A673 (cell line): Measurements from ENCODE around the gene EBLN1. TPM values are rescaled to one million over a fixed set of nuclear protein-coding genes. Genes with fewer than 3 reads are reported as not detected.

Experiments
- BruUV-seq: library from RNA; stranded (reverse); fragments of 400-500 nt; replicated peaks from 2 replicates; lab custom pipeline; 2021; lab: Mats Ljungman, UMichigan
- CTCF ChIA-PET: fragments of 300-600 bp; sonication (Branson Sonifier 250); formaldehyde crosslinking; loops from one replicate; lab custom pipeline; 2022; ENCODE audit warnings: antibody characterized with exemption; lab: Charles Lee
- POLR2A ChIA-PET: fragments of 300-600 bp; sonication (Branson Sonifier 250); formaldehyde crosslinking; loops from one replicate; lab custom pipeline; 2022; ENCODE audit warnings: antibody characterized with exemption; ENCODE audit not compliant: low non-redundant PET; lab: Charles Lee
- DNase-seq: peaks from one replicate; pipeline ENCODE4 v3.0.0-alpha.2; 2015; ENCODE audit warnings: low spot score
- H3K27ac ChIP-seq: fragments of 200-600 bp; sonication (generic); 2 replicates; pipeline ENCODE4 v1.5.1; 2016; ENCODE audit warnings: mixed run types, low read depth, mild to moderate bottlenecking, mixed read lengths, antibody characterized with exemption, low read length; ENCODE audit not compliant: poor library complexity, severe bottlenecking
- H3K27me3 ChIP-seq: fragments of 200-600 bp; sonication (generic); replicated peaks from 2 replicates; pipeline ENCODE4 v1.6.1; 2017; ENCODE audit warnings: mixed run types, low read depth, mild to moderate bottlenecking, mixed read lengths, antibody characterized with exemption, low read length; ENCODE audit not compliant: insufficient read depth, poor library complexity
- H3K36me3 ChIP-seq: fragments of 200-600 bp; sonication (generic); 2 replicates; pipeline ENCODE4 v1.6.1; 2016; ENCODE audit warnings: mixed run types, mild to moderate bottlenecking, mixed read lengths, antibody characterized with exemption, low read length; ENCODE audit not compliant: insufficient read depth, poor library complexity, severe bottlenecking
- H3K4me1 ChIP-seq: fragments of 200-600 bp; sonication (generic); 2 replicates; pipeline ENCODE4 v1.6.1; 2017; ENCODE audit warnings: mixed run types, mild to moderate bottlenecking, mixed read lengths, antibody characterized with exemption, low read length; ENCODE audit not compliant: insufficient read depth, poor library complexity, severe bottlenecking
- H3K4me3 ChIP-seq: fragments of 200-600 bp; sonication (generic); 2 replicates; pipeline ENCODE4 v1.5.1; 2016; ENCODE audit warnings: low read depth, mixed run types, mild to moderate bottlenecking, mixed read lengths, low read length; ENCODE audit not compliant: poor library complexity, severe bottlenecking
- H3K9me3 ChIP-seq: fragments of 200-600 bp; sonication (generic); 2 replicates; pipeline ENCODE4 v1.6.1; 2016; ENCODE audit warnings: mixed run types, low read depth, mild to moderate bottlenecking, mixed read lengths, antibody characterized with exemption, low read length; ENCODE audit not compliant: poor library complexity, severe bottlenecking
- CTCF ChIP-seq: fragments of 300-800, 200-600 bp; sonication (generic); conservative IDR thresholded peaks from 2 replicates; pipeline ENCODE4 v1.5.1; 2017; ENCODE audit warnings: low read depth, mild to moderate bottlenecking, antibody characterized with exemption, low read length, moderate library complexity, mixed read lengths
- EZH2 ChIP-seq: fragments of 200-600 bp; sonication (generic); IDR thresholded peaks from 2 replicates; pipeline ENCODE4 v1.6.1; 2017; ENCODE audit warnings: borderline replicate concordance, low read depth, mild to moderate bottlenecking, mixed read lengths, antibody characterized with exemption, low read length; ENCODE audit not compliant: poor library complexity, severe bottlenecking
- intact Hi-C: fragments of 100-400 bp; cut with micrococcal nuclease; formaldehyde crosslinking; loops from one replicate; pipeline ENCODE4 v1.10.0; 2022; ENCODE audit not compliant: unreplicated experiment
- total RNA-seq: library from RNA; stranded (reverse); gene quantifications from 2 replicates; pipeline ENCODE4 v1.2.3, GENCODE V29; 2021

Gene EBLN1
- total RNA-seq, 1 experiment from 2014 or later: not detected

GRCh38 chr10:22226599-22226998, 8.8 kb upstream of the EBLN1 start:
- DNase-seq: no peak
- ChIA-PET POLR2A (no interaction called here), CTCF (no interaction called here)
- H3K4me3 ChIP-seq: no peak overlapping the region
- H3K27me3 ChIP-seq: no peaks in the 10 kb centered on the region
- no peaks in the 10 kb centered on the region for H3K9me3 ChIP-seq
- H3K27ac ChIP-seq: no peak overlapping the region
- H3K4me1 ChIP-seq: peaks cover 14% of the 10 kb centered on the region
- intact Hi-C loops: loop anchor here (5.0 to 10.0 kb wide), 3 partner anchors 91 to 222 kb away; partner anchors contain the start of genes COMMD3 and DNAJC1
- H3K36me3 ChIP-seq: no peaks in the 10 kb centered on the region
- BruUV-seq: no TSS peak
- TF ChIP-seq CTCF (no peak), EZH2 (no peak)

GRCh38 chr10:22222236-22223190, 4.7 kb upstream of the EBLN1 start:
- POLR2A ChIA-PET: no interaction called here

GRCh38 chr10:22219308-22219707, 1.5 kb upstream of the EBLN1 start:
- H3K36me3 ChIP-seq: no peaks in the 10 kb centered on the region
- no peak for TF ChIP-seq CTCF
- no peak for TF ChIP-seq EZH2
- H3K4me1 ChIP-seq: no peaks in the 10 kb centered on the region
- BruUV-seq: no TSS peak
- H3K27me3 ChIP-seq: no peaks in the 10 kb centered on the region
- H3K27ac ChIP-seq: no peak overlapping the region
- ChIA-PET CTCF (no interaction called here), POLR2A (no interaction called here)
- H3K9me3 ChIP-seq: no peaks in the 10 kb centered on the region
- no peak for DNase-seq
- intact Hi-C loops: no loop called here
- no peak overlapping the region for H3K4me3 ChIP-seq

More at GRCh38 chr10:22222236-22223190, 4.7 kb upstream of the EBLN1 start:
- H3K27ac ChIP-seq: no peak overlapping the region
- no peaks in the 10 kb centered on the region for H3K27me3 ChIP-seq
- TF ChIP-seq EZH2 (no peak), CTCF (no peak)
- no peaks in the 10 kb centered on the region for H3K9me3 ChIP-seq
- H3K36me3 ChIP-seq: no peaks in the 10 kb centered on the region
- no peak overlapping the region for H3K4me3 ChIP-seq
- no peak for DNase-seq
- intact Hi-C loops: loop anchor here (10.0 kb wide), 2 partner anchors 202 to 218 kb away; partner anchors contain the start of gene DNAJC1
- no TSS peak for BruUV-seq
- no peaks in the 10 kb centered on the region for H3K4me1 ChIP-seq
- CTCF ChIA-PET: no interaction called here
